ENCODE measurements around the gene PRKD2.

GRCh38 chr19:46656541-46656940 is 60.4 kb downstream of the PRKD2 start:
- TF ChIP-seq CTCF (conservative IDR thresholded peaks at IDR 0.05 in 1 of 2, IDR thresholded peaks at IDR 0.05 in 1 of 2; ENCODE audit: low read depth in 1 of 2, low read length in 2 of 2) (no peak), EZH2 (IDR thresholded peaks at IDR 0.05; ENCODE audit: low read length, missing control alignments) (no peak)

Measured in fibroblast of lung (primary cell).